HG03378 (cell line): ENCODE results near the gene TRUB1.

Source experiments
- ATAC-seq: cut with Tn5 transposase; IDR thresholded peaks from one replicate; pipeline ENCODE4 v1.9.1; 2021; ENCODE audit warnings: mild to moderate bottlenecking, moderate library complexity; ENCODE audit not compliant: unreplicated experiment

Gene TRUB1

DNA sequence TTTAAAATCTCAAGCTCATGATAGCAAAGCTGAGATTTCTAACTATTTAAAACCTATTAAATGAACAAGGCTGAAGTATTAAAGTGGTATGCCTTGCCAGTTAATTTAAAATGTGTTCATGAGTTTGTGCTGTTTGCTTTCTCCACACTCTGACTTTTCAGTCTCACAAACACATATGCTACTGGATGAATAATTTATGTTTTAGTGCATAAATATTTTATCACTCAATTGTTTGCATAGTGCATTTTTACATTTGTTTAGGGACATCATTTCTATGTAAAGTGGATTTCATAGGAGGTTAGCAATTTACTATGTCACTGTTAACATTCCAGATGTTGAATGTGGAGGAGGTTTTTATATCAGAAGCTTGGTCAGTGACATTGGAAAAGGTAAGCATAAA lies 36.0 kb downstream of the TRUB1 start:
- no peak for ATAC-seq

- ATAC-seq, result no peak
These were observed 36.6 kb downstream of the TRUB1 start for GRCh38 chr10:114974625-114975024.

GRCh38 chr10:114975091-114975490 lies 37.1 kb downstream of the TRUB1 start:
- ATAC-seq, result no peak

GRCh38 chr10:114982989-114983388 lies 45.0 kb downstream of the TRUB1 start:
- no peak for ATAC-seq

GRCh38 chr10:114987995-114988394 lies 50.0 kb downstream of the TRUB1 start:
- ATAC-seq, result no peak

- ATAC-seq, result no peak
These were observed 52.6 kb downstream of the TRUB1 start for GRCh38 chr10:114990586-114990985.

DNA sequence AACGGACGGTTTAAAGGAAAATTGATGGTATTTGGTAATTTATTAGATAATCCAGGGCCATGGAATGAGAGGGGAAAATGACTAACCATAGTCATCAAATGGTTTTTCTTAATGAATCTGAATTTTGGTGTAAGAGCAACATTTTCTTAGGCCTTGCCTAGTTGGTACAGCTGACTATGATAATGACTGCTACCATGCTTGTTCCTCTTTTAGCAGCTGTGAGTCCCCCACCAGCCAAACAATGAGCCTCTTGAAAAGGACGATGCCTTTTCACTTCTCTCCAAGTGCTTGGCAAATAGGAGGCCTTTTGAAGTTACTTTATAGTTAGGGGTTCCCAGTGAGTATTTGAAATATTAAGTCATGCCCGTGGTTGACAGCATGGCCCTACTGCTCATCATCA lies 53.0 kb downstream of the TRUB1 start:
- ATAC-seq, result no peak

GRCh38 chr10:114992189-114992775 lies 54.3 kb downstream of the TRUB1 start:
- no peak for ATAC-seq

DNA sequence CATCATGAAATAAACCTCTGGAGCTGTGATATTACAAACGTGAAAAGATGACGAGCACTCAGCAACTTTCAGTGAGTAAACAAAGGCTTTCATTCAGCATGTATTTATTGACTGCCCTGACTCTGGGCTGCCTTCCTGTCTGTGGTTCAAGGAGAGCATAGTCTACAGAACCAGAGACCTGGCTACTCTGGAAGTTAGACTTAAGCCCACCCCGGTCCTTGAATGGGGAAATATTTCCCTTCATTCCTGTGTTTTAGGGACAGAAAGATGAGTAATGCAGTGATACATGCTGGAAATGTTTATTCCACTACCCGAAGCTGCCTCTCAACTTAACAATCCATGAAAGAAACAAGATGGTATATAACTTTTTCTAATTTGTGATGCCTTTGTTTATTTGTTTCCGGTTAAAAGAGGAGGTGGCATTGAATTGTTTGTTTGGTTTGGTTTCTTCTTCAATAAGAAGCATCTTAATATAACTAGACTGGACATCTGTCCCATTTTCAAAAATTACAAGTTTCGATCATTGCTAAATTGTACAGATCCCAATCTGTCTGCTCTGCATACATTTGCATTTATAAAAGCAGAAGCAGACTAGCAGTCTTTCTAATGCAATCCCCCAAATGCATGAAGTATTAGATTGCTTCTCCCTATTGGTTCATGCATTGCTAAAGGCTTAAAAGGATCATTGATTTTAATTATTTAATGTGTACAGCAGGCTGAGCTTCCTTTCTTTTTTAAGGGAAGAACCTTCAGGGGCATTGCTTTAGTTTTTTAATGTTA lies 57.7 kb downstream of the TRUB1 start:
- ATAC-seq, result no peak

GRCh38 chr10:114996542-114996941 lies 58.5 kb downstream of the TRUB1 start:
- no peak for ATAC-seq

DNA sequence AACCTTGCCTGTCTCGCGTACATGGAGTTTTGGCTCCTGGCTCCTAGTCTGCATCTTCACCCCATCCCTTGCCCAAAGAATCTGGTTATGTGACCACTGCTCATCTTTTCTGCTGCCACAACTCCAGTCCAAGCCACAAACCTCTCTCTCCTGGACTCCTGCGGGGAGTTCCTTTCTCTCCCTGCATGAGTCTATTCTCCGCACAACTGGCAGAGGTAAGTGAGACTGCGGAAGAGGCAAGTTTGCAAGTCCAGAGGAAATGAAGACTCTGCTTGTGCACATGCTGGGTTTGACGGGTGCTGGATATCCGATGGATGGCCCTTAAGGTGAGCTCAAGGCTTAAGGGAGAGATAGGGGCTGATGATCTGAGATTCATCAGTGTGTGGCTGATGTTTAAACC lies 61.0 kb downstream of the TRUB1 start:
- ATAC-seq, result no peak

- peak; percentile 79 for ATAC-seq
These were observed 63.7 kb downstream of the TRUB1 start for GRCh38 chr10:115001506-115002381.

- ATAC-seq, result no peak
These were observed 65.4 kb downstream of the TRUB1 start for GRCh38 chr10:115003396-115003795.

DNA sequence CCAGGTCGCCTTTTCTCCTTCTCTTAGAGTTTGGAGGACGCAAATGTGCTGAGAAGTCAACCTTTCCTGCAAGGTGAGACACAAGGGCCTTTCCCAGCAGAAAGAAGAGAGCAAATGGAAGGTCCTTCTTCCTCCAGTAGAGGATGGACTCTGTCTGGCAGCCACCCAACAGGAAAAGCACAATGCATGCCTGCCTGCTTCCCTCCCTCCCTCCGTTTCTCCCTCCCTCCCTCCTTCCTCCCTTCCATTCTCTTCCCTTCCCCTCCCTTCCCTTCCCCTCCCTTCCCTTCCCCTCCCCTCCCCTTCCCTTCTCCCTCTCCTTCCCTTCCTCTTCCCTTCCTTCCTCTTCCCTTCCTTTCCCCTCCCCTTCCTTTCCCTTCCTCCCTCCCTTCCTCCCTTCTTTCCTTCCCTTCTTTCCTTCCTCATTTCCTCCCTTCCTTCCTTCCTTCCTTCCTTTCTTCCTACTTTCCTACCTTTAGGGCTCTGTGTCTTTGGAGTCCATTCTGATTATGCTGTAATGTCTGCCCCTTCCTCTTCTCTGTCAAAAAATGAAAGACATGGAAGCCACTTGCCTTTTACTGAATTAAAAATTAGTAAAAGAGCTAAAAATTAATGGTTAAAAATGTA lies 66.4 kb downstream of the TRUB1 start:
- ATAC-seq, result no peak

DNA sequence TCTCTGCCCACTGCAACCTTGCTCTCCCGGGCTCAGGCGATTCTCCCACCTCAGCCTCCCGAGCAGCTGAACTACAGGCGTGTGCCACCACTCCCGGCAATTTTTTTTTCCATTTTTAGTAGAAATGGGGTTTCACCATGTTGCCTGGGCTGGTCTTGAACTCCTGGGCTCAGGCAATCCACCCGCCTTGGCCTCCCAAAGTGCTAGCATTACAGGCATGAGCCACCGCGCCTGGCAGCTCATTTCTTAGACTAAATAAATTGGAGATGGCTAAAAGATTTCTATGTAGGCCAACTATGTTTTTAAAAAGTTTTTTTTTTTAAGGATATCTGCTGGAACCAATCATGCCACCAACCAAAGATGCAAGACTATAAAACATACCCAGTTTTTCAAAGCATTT lies 67.8 kb downstream of the TRUB1 start:
- no peak for ATAC-seq

GRCh38 chr10:115018185-115018931 lies 80.4 kb downstream of the TRUB1 start:
- ATAC-seq, result no peak

DNA sequence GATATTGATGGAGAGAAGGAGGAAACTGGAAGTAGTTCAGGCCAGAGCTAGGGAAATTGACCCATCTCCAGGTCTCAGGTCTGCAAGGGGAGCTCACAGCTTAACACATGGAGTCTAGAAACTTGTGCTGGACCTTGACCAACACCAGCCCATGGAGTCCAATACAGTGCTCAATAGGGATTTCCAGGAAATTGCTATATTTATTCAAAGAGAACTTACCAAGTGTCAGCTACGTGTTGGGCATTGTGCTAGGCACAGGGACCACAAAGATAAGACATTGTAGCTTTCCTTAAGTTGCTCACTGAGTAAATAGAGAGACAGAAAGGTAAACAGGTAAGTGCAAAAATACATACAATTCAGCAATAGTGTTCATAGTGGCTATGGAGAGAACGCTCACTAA lies 82.5 kb downstream of the TRUB1 start:
- no peak for ATAC-seq

- ATAC-seq, result peak; percentile 55
These were observed 84.7 kb downstream of the TRUB1 start for GRCh38 chr10:115022733-115023132.

DNA sequence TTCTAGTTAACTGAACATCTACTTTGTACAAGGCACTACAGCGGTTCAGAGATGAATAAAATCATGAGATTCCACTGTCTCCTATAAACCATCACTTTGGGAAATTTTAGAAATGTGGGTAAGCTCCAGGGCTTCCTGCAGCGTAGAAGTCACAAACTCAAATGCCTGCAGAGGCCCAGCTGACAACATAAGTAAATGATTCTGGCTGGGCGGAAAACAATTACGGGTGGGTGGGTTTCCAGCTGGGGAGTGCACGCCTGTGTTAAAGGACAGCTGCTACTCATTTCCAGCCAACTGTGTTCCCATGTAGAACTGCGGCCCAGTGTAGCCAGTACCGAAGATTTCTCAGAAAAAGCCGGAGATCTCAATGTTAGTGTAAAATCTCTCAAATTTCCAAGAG lies 85.7 kb downstream of the TRUB1 start:
- no peak for ATAC-seq

- no peak for ATAC-seq
These were observed 86.4 kb downstream of the TRUB1 start for GRCh38 chr10:115024371-115024770.
